ENCODE measurements around the gene CAV2.

Gene CAV2

GRCh38 chr7:116546054-116546453 is 46.5 kb downstream of the CAV2 start:
- no peak for TF ChIP-seq CTCF (IDR thresholded peaks at IDR 0.05; ENCODE audit: insufficient read depth, low read length, missing control alignments)
- POLR2A ChIA-PET: interaction anchor here (1.5 kb wide), 1 partner anchor 14 kb away, joined by 10 read pairs; no protein-coding TSS in a partner anchor
- DNase-seq (ENCODE audit: low read depth, low spot score): no peak
- CTCF ChIA-PET: interaction anchor here (0.7 to 2.4 kb wide), 3 partner anchors 20 to 304 kb away, joined by 3 to 8 read pairs (median 3); no protein-coding TSS in a partner anchor
- no peak overlapping the region for H3K4me3 ChIP-seq (ENCODE audit: low read depth, low read length)

- DNase-seq (ENCODE audit: low read depth, low spot score): no peak
- no peak overlapping the region for H3K4me3 ChIP-seq (ENCODE audit: low read depth, low read length)
- ChIA-PET CTCF (interaction anchor here (0.6 to 2.4 kb wide), 12 partner anchors 12 to 321 kb away, joined by 3 to 8 read pairs (median 5); no protein-coding TSS in a partner anchor), POLR2A (interaction anchor here (0.6 to 1.5 kb wide), 7 partner anchors 14 to 287 kb away, joined by 3 to 10 read pairs (median 7); no protein-coding TSS in a partner anchor)
- TF ChIP-seq CTCF (IDR thresholded peaks at IDR 0.05; ENCODE audit: insufficient read depth, low read length, missing control alignments): no peak
These were observed 47.4 kb downstream of the CAV2 start for GRCh38 chr7:116546916-116547315.

GRCh38 chr7:116547347-116547746 is 47.8 kb downstream of the CAV2 start:
- no peak overlapping the region for H3K4me3 ChIP-seq (ENCODE audit: low read depth, low read length)
- no peak for DNase-seq (ENCODE audit: low read depth, low spot score)
- ChIA-PET POLR2A (interaction anchor here (0.6 to 1.5 kb wide), 6 partner anchors 15 to 287 kb away, joined by 3 to 10 read pairs (median 6); no protein-coding TSS in a partner anchor), CTCF (interaction anchor here (0.9 to 2.4 kb wide), 9 partner anchors 12 to 321 kb away, joined by 3 to 8 read pairs (median 6); no protein-coding TSS in a partner anchor)
- no peak for TF ChIP-seq CTCF (IDR thresholded peaks at IDR 0.05; ENCODE audit: insufficient read depth, low read length, missing control alignments)

- no peak for DNase-seq (ENCODE audit: low read depth, low spot score)
- no peak for TF ChIP-seq CTCF (IDR thresholded peaks at IDR 0.05; ENCODE audit: insufficient read depth, low read length, missing control alignments)
- ChIA-PET CTCF (interaction anchor here (1.5 to 2.4 kb wide), 2 partner anchors 22 to 40 kb away, joined by 5 to 8 read pairs; no protein-coding TSS in a partner anchor), POLR2A (no interaction called here)
- no peak overlapping the region for H3K4me3 ChIP-seq (ENCODE audit: low read depth, low read length)
These were observed 49.0 kb downstream of the CAV2 start for GRCh38 chr7:116548506-116548905.

- no peak for TF ChIP-seq CTCF (IDR thresholded peaks at IDR 0.05; ENCODE audit: insufficient read depth, low read length, missing control alignments)
- DNase-seq (ENCODE audit: low read depth, low spot score): no peak
- POLR2A ChIA-PET: no interaction called here
- H3K4me3 ChIP-seq (ENCODE audit: low read depth, low read length): no peak overlapping the region
- CTCF ChIA-PET: no interaction called here
These were observed 49.8 kb downstream of the CAV2 start for GRCh38 chr7:116549370-116549769.

GRCh38 chr7:116551692-116552091 is 52.2 kb downstream of the CAV2 start:
- CTCF ChIA-PET: interaction anchor here (0.8 to 2.7 kb wide), 8 partner anchors 9 to 293 kb away, joined by 3 to 11 read pairs (median 4); no protein-coding TSS in a partner anchor
- no peak for DNase-seq (ENCODE audit: low read depth, low spot score)
- no peak overlapping the region for H3K4me3 ChIP-seq (ENCODE audit: low read depth, low read length)
- POLR2A ChIA-PET: no interaction called here
- TF ChIP-seq CTCF (IDR thresholded peaks at IDR 0.05; ENCODE audit: insufficient read depth, low read length, missing control alignments): no peak

Measured in AG04449 (cell line).